Measurements from ENCODE around the gene PDZK1IP1.
A peak's percentile ranks its signal among the peaks of the same experiment; 100 is the strongest.
"Not testable (repeated sequence)": the region's sequence is repeated elsewhere in the genome, so short reads cannot be mapped to it uniquely, and the experiment has no call there.

The PDZK1IP1 gene

DNA sequence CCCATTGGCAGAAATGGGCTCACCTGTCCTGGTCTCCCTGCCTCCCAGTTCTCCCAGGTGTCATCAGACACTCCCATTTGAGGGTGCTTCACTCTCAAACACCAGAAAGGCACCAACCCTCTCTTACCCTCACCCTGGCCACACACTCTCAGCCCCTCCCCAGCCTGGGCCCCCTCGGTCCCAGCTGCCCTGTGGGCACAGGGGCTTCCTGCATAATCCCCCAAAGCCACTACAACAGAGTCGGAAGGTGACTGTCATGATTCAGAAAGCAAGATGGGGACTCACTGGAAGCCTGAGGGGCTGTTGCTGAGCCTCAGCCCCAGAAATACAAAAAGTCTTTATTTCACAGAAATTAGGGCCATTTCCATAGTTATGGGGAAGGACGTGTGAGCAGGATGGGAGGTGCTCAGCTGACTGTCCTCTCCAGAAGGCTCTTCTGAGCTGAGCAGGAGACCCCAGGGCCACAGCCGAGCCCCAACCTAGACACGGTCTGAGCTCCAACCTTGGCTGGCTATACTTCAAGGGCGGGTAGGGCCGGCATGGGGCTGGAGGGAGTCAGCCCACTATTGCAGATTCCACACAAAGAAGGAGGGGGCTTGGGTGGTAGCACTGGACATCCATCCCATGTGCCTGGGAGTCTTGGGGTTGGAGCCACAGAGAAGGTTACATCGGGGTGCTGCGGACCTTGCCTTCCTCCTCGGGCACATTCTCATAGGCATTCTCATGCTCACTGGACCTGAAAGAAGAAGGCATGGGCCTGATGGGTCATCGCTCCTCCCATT, 6.3 kb downstream of the PDZK1IP1 start:
- H3K27ac ChIP-seq: no peak overlapping the region
- no peak for DNase-seq (ENCODE audit: low read depth, low spot score)

DNA sequence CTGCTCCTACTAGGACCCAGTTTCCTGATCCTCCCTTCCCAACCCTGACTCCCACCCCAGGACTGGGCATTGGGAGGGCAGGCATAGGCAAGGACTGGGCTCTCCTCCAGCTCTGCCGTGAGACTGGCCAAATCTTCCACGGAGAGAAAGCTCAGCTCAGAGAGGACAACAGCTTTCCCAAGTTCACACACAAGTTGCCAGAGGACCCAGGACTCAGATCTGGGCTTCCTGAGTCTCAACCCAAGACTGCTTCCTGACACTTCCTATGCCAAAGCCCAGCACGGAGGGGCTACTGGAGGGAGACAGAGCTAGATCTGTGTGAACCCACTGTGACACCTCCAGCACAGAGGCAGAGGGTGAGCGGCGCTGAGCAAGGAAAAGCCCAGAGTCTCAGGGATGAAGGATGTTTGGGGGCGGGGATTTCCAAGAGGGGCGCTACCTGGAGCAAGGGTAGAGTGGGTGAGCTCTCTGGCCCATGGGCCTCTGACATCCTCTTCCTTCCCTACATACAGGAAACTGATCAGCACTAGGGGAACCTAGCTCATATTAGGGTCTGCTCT, 7.1 kb downstream of the PDZK1IP1 start:
- no peak overlapping the region for H3K27ac ChIP-seq

DNA sequence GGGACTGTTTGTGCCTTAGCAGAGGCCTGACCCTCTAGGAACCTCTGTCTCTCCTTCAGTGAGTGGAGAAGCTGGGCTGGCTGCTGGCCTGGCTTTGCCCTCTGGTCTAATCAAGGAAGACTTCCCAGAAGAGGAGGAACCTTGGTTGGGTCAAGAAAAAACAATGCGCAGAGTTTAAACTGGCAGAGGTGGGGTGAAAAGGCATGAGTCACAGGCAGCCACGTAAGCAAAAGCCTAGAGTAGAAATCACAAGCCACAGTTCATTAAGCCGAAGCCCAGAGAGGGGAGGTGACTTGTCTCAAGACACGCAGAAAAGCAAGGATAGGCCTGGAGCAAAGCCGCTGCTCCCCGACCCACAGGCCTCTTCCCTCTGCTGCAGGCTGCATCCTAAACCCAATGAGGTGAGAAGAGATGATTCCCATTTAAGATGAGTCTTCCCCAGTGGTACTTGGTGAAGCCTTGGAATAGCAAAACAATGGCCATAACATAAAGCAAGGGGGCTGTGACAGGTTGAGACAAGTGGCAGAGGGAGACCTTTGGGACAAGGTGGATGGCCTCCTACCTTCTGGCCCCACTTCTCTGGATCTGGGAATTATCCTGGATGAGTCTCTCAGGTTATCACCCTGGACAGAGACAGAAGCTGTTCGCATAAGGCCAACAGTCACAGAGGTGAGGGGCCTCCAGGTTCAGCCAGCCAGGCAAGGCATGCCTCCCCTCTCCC, 7.7 kb downstream of the PDZK1IP1 start:
- no peak for DNase-seq (ENCODE audit: low read depth, low spot score)
- H3K27ac ChIP-seq: no peak overlapping the region

More for the DNA sequence above, 7.1 kb downstream of the PDZK1IP1 start:
- DNase-seq (ENCODE audit: low read depth, low spot score): no peak

DNA sequence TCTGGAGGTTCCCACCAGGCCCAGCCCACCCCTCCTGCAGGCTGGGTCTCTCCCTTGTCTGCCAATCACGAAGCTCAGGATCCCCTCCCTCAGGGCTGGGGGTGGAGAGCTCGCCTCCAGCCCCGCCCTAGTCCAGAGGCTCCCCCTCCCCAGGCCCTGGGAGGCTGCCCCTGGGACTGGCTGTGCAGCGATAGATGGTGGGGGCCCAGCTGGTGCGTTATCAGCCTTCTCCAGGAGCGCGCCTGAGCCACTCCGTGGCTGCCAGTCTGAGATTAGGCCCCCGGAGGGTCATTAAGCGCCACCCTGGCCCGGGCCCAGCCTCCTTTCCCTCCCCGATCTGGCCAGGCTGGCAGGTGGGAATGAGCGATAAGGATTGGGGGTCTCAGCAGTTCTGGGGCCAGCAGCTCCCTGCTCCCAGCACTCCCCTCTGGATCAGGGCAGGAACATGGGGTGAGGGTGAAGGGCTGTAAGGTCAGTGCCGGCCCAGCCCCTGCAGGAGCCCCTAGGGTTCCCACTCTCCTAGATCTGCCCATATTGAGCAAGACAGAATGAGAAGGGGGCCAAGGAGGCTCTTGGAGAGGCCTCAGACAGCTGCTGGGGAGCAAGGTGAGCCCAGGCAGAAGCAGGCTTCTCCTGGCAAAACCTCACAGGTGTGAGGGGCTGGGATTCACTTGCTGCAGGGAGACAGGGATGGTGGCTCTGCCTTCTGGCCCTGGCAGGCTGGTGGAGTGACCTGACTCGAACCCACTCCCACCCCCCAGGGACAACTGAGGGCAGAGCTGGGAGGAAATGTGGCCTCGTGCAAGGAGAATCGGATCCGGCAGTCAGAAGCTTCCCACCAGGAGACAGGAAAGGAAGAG, 8.5 kb downstream of the PDZK1IP1 start:
- no peak overlapping the region for H3K27ac ChIP-seq
- no peak for DNase-seq (ENCODE audit: low read depth, low spot score)

DNA sequence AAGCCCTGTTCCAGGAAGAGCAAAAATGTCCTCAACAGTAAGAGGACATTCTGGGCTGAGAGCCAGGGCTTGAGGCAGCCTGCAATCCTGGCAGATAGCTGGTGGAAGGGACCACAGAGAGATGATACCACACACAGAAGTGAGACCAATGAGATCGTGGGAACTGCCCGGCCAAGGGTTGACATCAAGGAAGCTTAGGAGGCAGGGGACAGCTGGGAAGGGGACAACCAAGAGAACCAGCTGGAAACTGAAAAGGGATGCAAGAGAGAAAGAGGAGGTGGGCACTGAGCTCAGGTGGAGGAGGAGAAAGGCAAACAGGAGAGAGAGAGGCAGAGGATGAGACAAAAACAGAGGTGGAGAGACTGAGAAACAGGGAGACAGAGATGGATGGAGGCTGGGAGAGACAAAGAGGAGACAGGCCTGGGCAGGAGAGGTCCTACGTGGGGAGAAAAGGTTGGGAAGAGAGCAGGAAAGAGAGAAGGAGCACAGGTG, 9.2 kb downstream of the PDZK1IP1 start:
- DNase-seq (ENCODE audit: low read depth, low spot score): no peak
- no peak overlapping the region for H3K27ac ChIP-seq

DNA sequence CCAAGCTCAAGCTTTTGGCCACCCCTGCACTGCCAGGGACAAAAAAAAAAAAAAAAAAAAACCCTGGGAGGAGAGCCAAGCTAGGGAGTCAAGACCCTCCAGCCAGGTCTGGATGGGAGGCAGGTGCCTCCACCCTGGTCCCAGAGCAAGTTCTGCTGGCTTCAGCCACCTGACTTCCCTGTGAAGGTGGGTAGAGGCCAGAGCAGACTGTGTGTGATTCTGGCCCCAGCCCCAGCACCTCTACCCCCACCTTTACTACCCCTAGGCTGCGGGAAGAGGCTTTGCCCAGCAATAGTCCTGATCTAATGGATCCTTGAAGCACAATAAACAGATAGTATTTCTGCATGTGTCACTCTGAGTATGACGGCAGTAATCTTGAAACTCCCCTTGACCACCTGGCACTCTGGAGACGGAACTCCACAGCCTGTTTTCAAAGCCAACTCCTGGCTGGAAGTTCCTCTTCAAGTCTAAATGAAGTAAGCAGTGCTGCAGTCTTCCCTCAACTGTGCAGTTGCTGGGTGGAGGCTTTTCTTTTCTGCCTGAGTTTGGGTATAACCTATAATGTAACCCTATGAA, 9.8 kb downstream of the PDZK1IP1 start:
- DNase-seq (ENCODE audit: low read depth, low spot score): no peak
- H3K27ac ChIP-seq: peak overlapping the region; percentile 51

DNA sequence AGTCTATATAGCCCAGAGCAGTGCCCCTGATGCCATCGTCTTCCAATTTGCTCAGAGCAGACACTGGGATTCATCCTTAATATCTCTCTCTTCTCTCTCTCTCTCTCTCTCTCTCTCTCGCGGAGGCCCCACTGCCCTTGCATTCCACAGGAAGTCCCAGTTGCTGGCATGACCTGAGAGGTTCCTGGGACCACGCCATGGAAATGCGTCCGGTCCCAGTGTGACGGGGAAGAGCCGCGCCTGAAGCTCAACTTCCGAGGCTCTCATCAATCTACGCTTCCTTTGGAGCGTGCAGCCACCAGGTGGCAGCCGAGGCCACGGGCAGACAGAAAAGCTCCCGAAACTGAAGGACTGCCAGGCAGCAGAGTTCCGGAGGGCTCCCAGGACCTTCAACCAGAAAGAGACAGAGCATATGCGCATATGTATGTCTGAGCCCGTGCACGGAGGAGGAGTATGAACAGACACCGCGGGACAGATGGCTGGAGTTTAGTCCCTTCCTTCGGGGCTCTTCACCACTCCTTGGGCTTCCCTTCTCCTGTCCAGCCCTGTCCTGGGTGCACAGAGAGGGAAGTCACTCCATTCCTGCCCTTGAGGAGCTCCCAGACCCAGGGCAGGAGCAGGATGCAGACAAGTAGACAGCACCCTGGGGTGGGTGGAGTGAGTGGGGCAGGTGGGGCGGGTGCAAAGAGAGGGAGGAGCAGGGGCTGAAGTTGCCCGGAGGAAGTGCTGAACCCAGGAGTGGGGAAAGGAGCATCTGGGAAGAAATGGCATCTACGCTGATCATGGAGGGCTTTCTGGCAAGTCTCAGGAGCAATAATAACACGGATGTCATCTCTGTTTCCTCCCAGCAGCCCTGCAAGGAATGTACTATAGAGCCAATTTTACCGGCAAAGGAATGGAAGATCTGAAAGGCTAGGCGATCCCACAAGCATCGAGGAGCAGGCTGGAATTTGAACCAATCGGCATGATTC, 10.5 kb downstream of the PDZK1IP1 start:
- peak; percentile 78 for DNase-seq (ENCODE audit: low read depth, low spot score)
- peak overlapping the region; percentile 51 for H3K27ac ChIP-seq

DNA sequence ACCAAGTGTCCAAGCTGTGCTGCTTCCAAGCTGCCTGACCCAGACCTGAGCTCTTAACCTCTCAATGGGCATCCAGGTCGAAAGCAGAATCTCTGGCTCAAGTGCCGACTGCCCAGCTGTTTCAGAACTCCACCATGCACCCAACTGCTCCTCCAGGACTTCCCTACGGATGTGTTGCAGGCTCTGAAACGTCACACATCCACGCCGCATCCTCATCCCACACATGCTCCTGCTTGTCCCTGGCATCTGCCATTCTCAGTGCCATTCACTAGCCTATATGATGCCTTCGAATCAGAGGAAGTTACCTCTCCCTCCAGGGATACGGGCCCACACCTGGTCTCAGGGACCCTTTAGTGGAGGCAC, 11.2 kb downstream of the PDZK1IP1 start:
- no peak overlapping the region for H3K27ac ChIP-seq
- no peak for DNase-seq (ENCODE audit: low read depth, low spot score)

DNA sequence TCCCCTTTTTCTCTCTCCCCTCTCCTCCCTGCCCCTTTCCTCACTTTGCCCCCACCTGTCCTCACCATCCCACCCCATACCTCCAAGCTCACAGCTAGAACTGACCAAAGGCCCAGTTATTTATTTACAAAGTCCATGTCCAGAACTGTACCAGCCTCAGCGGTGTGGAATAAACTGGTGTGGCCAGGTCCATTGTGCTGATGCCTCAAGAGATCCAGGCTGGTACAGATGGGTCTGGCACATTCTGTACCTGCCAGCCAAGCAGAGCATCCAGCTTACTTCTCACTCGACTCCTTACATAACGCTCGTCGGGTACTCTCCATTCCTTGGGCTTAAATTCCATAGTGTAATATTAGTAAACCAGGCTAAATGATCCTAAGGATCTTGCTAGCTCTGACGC, 11.8 kb downstream of the PDZK1IP1 start:
- DNase-seq (ENCODE audit: low read depth, low spot score): no peak
- no peak overlapping the region for H3K27ac ChIP-seq

DNA sequence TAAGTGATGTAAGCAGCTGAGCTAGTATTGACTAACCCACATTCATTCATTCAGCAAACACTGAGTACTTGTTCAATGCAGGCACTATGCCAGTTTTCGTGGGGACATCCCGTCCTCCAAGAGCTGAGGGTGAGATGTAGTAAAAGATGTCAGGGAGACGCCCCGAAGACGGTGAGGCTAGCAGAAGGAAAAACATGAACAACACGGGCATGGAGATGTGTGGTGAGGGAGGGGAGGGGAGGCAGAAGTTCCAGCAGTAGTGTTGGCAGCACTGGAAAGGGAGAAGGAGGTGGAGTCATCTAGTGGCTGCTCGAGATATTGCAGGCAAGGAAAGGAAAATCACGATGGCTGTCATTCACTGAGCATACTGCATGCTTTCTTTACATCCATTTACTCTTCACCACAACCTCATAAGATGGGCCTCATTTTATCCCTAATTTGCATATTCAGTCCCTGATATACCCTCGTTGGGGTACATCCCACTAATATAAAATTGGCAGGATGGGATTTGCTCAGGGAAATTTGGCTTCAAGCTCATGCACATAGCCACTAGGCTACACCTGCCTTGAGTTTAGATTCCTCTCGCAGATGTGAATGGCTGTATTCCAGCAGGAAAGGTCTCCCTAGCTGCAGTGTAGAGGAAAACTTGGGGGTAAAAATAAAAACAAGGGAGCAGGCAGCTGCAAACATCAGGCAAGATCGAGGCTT, 14.5 kb downstream of the PDZK1IP1 start:
- no peak overlapping the region for H3K27ac ChIP-seq
- DNase-seq (ENCODE audit: low read depth, low spot score): peak; percentile 50

DNA sequence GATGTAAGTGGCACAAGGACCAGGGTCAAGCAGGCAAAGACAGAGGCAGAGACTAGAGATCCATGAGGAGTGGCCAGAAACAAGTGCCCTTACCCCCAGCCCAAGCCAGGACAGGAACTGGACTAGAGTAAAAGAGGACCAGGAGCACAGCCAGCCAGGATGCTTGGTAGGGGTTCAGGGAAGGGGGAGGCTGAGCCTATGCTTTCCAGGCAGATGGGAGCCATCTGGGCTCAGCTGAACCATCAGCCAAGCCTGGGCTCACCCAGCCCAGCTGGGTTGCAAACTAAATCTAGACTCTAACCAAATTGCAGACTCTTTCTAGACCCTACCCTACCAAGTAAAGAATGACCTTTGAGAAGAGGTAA, 15.2 kb downstream of the PDZK1IP1 start:
- H3K27ac ChIP-seq: no peak overlapping the region
- DNase-seq (ENCODE audit: low read depth, low spot score): no peak

DNA sequence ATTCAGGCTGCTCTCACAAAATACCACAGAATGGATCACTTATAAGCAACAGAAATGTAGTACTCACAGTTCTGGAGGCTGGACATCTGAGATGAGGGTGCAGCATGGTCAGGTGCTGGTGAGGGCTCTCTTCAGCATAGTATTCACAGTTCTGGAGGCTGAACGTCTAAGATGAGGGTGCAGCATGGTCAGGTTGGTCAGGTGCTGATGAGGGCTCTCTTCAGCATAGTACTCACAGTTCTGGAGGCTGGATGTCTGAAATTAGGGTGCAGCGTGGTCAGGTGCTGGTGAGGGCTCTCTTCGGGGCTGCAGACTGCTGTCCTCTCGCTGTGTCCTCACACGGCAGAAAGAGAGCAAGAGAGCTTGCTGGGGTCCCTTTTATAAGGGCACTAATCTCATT, 17.1 kb downstream of the PDZK1IP1 start:
- no peak for DNase-seq (ENCODE audit: low read depth, low spot score)
- H3K27ac ChIP-seq: no peak overlapping the region

DNA sequence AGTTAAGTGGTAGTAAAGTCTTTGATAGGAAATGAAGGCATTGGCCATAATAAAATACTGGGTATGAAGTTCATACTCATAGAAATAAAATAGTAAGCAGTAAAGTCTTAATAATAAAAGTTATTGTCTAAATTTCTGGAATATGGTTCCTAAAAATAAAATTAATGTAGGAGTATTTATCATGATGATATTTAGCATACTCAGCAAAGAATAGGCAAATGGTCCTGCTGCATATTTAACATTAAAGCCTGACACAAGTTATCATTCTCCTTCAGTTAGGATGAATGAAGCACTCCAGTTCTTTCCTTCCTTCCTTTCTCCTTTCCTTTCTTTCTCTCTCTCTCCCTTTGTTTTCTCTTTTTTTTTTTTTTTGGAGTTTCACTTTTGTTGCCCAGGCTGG, 25.3 kb downstream of the PDZK1IP1 start:
- no peak for DNase-seq (ENCODE audit: low read depth, low spot score)
- H3K27ac ChIP-seq: no peak overlapping the region

DNA sequence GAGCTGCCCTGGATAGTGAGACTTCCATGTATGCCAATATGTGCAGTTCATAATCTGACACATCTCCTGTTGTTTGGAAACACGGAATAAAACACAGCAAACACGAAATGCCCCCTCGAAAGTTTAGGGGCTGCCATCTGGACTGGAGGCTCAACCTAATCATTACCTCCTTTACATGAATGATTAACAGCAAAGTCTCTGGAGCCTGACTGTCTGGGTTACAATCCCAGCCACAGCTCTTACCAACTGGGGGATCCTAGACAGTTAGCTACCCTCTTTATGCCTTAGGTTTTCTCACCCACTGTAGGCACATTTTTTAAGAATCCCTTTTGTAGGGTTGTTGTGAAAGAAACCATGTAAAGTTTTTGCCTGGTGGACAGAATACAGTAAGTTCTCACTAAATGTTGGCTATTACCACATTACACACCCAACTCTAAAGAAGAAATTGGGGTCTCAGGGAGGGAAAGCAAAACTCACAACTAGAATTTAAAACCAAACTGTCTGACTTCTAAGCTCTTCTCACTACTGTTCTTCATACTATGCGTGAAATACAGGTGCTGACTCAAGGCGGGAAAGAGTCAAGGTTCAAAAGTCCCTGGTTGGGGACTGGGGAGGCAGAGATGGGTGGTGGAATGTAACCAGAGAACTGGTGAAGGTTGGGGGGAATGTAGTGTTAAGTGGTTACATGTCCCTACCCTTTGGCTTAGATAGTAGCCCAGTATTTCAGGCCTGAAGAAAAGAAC, 28.4 kb downstream of the PDZK1IP1 start:
- H3K27ac ChIP-seq: no peak overlapping the region
- DNase-seq (ENCODE audit: low read depth, low spot score): no peak

DNA sequence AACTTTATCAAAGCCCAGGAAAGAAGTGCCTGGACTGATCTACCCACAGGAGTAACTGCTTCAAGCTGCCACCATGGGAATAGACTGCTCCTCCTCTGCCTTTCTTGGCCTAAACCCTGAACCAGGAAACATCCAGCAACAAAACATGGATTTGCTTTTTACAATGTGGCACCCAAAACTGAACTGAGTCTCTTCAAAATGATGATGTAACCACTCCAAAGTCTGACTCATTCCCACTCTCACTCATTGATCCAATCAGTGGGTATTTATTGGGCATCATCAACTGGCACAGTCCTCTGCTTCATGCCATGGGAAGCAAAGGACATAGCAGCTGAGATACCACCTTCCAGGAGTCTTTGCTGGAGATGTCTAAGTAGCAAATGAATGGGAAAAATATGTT, 29.1 kb downstream of the PDZK1IP1 start:
- H3K27ac ChIP-seq: no peak overlapping the region
- no peak for DNase-seq (ENCODE audit: low read depth, low spot score)

DNA sequence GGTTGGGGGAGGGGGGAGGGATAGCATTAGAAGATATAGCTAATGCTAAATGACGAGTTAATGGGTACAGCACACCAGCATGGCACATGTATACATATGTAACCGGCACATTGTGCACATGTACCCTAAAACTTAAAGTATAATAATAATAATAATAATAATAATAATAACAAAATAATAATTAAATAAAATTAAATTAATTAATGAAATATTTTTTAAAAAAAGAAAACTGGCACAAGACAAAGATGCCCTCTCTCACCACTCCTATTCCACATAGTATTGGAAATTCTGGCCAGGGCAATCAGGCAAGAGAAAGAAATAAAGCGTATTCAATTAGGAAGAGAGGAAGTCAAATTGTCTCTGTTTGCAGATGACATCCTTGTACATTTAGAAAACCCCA, 31.9 kb downstream of the PDZK1IP1 start:
- not testable (repeated sequence) for H3K27ac ChIP-seq; DNase-seq (ENCODE audit: low read depth, low spot score)

DNA sequence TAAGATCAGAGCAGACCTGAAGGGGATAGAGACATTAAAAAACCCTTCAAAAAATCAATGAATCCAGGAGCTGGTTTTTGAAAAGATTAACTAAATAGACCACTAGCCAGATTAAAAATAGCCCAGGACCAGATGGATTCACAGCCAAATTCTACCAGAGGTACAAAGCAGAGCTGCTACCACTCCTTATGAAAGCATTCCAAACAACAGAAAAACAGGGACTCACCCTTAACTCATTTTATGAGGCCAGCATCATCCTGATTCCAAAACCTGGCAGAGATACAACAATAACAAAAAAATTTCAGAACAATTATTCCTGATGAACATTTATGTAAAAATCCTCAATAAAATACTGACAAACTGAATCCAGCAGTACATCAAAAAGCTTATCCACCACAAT, 33.4 kb downstream of the PDZK1IP1 start:
- not testable (repeated sequence) for H3K27ac ChIP-seq; DNase-seq (ENCODE audit: low read depth, low spot score)

DNA sequence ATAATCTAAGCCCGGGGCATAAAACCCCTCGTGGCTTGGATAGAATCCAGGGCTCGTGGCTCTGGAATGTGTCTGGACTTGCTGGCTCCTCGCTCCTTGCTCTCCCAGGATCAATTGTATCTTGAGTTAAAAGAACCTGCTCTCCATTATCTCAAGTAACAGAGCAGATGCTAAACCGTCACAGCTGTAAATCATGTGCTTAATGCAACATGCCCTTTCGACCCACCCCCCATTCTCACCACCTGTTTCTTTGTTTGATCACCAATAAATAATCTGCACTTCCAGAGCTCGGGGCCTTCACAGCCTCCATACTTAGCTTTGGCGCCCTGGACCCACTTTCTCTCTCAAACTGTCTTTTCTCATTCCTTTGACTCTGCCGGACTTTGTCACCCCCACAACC, 40.7 kb downstream of the PDZK1IP1 start:
- not testable (repeated sequence) for H3K27ac ChIP-seq; DNase-seq (ENCODE audit: low read depth, low spot score)

Data from epithelial cell of prostate (primary cell).